Sigmoid colon (tissue), 4 donors: ENCODE data around the gene KAT5.
"Not testable (repeated sequence)": the region's sequence is repeated elsewhere in the genome, so short reads cannot be mapped to it uniquely, and the experiment has no call there.

Source experiments
- POLR2A ChIP-seq, 2 donors: fragments of 450-650 bp; IDR thresholded peaks; one replicate each; pipeline ENCODE4 v1.6.1; 2016; ENCODE audit warnings: antibody characterized with exemption in 2 of 2, mild to moderate bottlenecking in 2 of 2, moderate library complexity in 2 of 2
- POLR2AphosphoS5 ChIP-seq, 4 donors: sonication (generic); formaldehyde crosslinking; IDR thresholded peaks; one replicate each; pipeline ENCODE4 v1.6.1; 2017; ENCODE audit warnings: antibody characterized with exemption in 4 of 4
- TF ChIP-seq, protein P1 (sequence below), 4 experiments: fragments of 450-650 bp in 3 of 4; fragments of 200-600 bp in 1 of 4; IDR thresholded peaks; one replicate each; pipeline ENCODE4 v1.5.1; 2016 to 2019; ENCODE audit warnings: antibody characterized with exemption in 4 of 4, mild to moderate bottlenecking in 3 of 4, moderate library complexity in 2 of 4

DNA sequence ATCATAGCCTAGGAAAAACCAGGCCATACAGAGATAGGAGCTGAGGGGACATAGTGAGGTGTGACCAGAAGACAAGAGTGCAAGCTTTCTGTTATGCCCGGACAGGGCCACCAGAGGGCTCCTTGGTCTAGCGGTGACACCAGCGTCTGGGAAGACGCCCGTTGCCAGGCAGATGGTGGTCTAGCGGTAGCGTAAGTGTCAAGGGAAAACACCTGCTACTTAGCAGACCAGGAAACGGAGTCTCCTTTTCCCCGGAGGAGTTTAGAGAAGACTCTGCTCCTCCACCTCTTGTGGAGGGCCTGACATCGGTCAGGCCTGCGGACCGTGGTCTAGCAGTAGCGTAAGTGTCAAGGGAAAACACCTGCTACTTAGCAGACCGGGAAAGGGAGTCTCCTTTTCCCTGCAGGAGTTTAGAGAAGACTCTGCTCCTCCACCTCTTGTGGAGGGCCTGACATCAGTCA is 5.7 kb upstream of the KAT5 start:
- TF ChIP-seq, protein P1, sequence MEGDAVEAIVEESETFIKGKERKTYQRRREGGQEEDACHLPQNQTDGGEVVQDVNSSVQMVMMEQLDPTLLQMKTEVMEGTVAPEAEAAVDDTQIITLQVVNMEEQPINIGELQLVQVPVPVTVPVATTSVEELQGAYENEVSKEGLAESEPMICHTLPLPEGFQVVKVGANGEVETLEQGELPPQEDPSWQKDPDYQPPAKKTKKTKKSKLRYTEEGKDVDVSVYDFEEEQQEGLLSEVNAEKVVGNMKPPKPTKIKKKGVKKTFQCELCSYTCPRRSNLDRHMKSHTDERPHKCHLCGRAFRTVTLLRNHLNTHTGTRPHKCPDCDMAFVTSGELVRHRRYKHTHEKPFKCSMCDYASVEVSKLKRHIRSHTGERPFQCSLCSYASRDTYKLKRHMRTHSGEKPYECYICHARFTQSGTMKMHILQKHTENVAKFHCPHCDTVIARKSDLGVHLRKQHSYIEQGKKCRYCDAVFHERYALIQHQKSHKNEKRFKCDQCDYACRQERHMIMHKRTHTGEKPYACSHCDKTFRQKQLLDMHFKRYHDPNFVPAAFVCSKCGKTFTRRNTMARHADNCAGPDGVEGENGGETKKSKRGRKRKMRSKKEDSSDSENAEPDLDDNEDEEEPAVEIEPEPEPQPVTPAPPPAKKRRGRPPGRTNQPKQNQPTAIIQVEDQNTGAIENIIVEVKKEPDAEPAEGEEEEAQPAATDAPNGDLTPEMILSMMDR (IDR thresholded peaks at IDR 0.05), result peak in 3 of 4 experiments; percentile 54 to 80 (median 79)
- not testable (repeated sequence) for TF ChIP-seq POLR2AphosphoS5, POLR2A (IDR thresholded peaks at IDR 0.05)
